K562 (cell line): Measurements from ENCODE around the gene PRSS53.

Experiments
- ATF7 ChIP-seq: fragments of 450-650 bp; IDR thresholded peaks from 2 replicates; pipeline ENCODE4 v1.7.1; 2014; ENCODE audit warnings: mild to moderate bottlenecking, moderate library complexity
- CBFB ChIP-seq: sonication (generic); formaldehyde crosslinking; IDR thresholded peaks from 2 replicates; pipeline ENCODE4 v1.4.0; 2020; ENCODE audit warnings: mild to moderate bottlenecking, missing genetic modification reagents
- DNMT1 ChIP-seq: fragments of 450-650 bp; IDR thresholded peaks from 2 replicates; pipeline ENCODE4 v1.6.1; 2016; ENCODE audit warnings: antibody characterized with exemption, mild to moderate bottlenecking
- HDGF ChIP-seq: fragments of 450-650 bp; IDR thresholded peaks from 2 replicates; pipeline ENCODE4 v1.6.1; 2016
- JUN ChIP-seq, 2 experiments: sonication (generic) in 1 of 2; formaldehyde crosslinking in 1 of 2; IDR thresholded peaks; 2 replicates each; pipeline versions ENCODE4 v1.6.1 to v1.8.0; 2012 to 2022; ENCODE audit warnings: borderline replicate concordance in 2 of 2, mild to moderate bottlenecking in 2 of 2, improper control_type of control experiment in 1 of 2, low read depth in 1 of 2, low read length in 1 of 2, missing genetic modification reagents in 1 of 2
- LEF1 ChIP-seq: fragments of 450-650 bp; IDR thresholded peaks from 2 replicates; pipeline ENCODE4 v1.6.1; 2016; ENCODE audit warnings: mild to moderate bottlenecking
- PTTG1 ChIP-seq: fragments of 450-650 bp; IDR thresholded peaks from 2 replicates; pipeline ENCODE4 v1.6.1; 2016; ENCODE audit warnings: low read depth, mild to moderate bottlenecking, missing genetic modification characterization, missing compliant biosample characterization
- RBM34 ChIP-seq: fragments of 200-400 bp; formaldehyde crosslinking; IDR thresholded peaks from 2 replicates; pipeline ENCODE4 v1.6.1; 2018; ENCODE audit warnings: low read length, borderline replicate concordance; ENCODE audit not compliant: insufficient read depth
- RFX5 ChIP-seq: IDR thresholded peaks from 2 replicates; pipeline ENCODE4 v1.6.1; 2011; ENCODE audit warnings: low read depth, mild to moderate bottlenecking, improper control_type of control experiment, low read length
- SRF ChIP-seq, 2 experiments: fragments of 250-450, 450-650 bp in 1 of 2; sonication (Bioruptor Pico) in 1 of 2; sonication (generic) in 1 of 2; formaldehyde crosslinking; IDR thresholded peaks; 2 replicates each; pipeline versions ENCODE4 v1.5.0 to v1.5.1; 2020 to 2022; ENCODE audit warnings: mild to moderate bottlenecking in 1 of 2, missing genetic modification reagents in 1 of 2
- ZNF274 ChIP-seq: IDR thresholded peaks from 2 replicates; pipeline ENCODE4 v1.6.1; 2011; ENCODE audit warnings: low read depth, mild to moderate bottlenecking, low read length, moderate library complexity, borderline replicate concordance
- TF ChIP-seq, protein P1 (sequence below), 3 experiments: IDR thresholded peaks in 2 of 3; conservative IDR thresholded peaks in 1 of 3; 2 replicates each; pipeline ENCODE4 v1.5.1; 2011 to 2012; ENCODE audit warnings: low read length in 3 of 3, mild to moderate bottlenecking in 3 of 3, control low read depth in 2 of 3, improper control_type of control experiment in 1 of 3, inconsistent platforms in 1 of 3, low read depth in 1 of 3, mixed read lengths in 1 of 3, moderate library complexity in 1 of 3; ENCODE audit not compliant: insufficient read depth in 2 of 3
- TF ChIP-seq, protein P2 (sequence below): sonication (generic); formaldehyde crosslinking; IDR thresholded peaks from 2 replicates; pipeline ENCODE4 v1.8.0; 2022; ENCODE audit warnings: missing genetic modification reagents, mild to moderate bottlenecking, borderline replicate concordance

DNA sequence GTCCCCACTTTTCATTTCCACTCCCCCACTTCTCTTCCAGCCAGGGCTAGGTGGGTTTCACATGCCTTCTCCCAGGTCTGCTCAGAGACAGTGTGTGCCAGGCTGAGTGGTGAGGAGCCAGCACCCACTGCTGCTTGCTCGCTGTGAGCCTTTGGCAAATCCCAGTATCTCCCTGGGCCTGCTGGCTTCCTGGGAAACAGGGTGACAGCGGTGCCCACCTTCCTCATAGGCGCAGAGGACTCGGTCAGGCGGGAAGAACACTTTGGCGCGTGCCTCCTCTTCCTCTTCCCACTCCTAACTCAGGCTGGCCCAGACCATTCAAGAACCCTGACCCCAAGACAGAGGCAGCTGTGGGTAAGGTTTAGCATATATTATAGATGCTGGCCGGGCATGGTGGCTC is 456 bp upstream of the PRSS53 start:
- TF ChIP-seq SRF (CRISPR knock-in tag; IDR thresholded peaks at IDR 0.05) (no peak), JUN (IDR thresholded peaks at IDR 0.05; ENCODE audit: borderline replicate concordance, low read depth, low read length) (no peak), JUN (CRISPR knock-in tag; IDR thresholded peaks at IDR 0.05; ENCODE audit: borderline replicate concordance) (no peak), RBM34 (no peak), RFX5 (no peak), ATF7 (no peak), PTTG1 (tag) (no peak), LEF1 (no peak), CBFB (CRISPR knock-in tag) (no peak), HDGF (no peak), ZNF274 (no peak), DNMT1 (no peak)
- TF ChIP-seq, protein P1, sequence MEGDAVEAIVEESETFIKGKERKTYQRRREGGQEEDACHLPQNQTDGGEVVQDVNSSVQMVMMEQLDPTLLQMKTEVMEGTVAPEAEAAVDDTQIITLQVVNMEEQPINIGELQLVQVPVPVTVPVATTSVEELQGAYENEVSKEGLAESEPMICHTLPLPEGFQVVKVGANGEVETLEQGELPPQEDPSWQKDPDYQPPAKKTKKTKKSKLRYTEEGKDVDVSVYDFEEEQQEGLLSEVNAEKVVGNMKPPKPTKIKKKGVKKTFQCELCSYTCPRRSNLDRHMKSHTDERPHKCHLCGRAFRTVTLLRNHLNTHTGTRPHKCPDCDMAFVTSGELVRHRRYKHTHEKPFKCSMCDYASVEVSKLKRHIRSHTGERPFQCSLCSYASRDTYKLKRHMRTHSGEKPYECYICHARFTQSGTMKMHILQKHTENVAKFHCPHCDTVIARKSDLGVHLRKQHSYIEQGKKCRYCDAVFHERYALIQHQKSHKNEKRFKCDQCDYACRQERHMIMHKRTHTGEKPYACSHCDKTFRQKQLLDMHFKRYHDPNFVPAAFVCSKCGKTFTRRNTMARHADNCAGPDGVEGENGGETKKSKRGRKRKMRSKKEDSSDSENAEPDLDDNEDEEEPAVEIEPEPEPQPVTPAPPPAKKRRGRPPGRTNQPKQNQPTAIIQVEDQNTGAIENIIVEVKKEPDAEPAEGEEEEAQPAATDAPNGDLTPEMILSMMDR (IDR thresholded peaks at IDR 0.05 in 2 of 3, conservative IDR thresholded peaks at IDR 0.05 in 1 of 3; ENCODE audit: insufficient read depth in 2 of 3, low read depth in 1 of 3, low read length in 3 of 3) = no peak
- TF ChIP-seq, protein P2, sequence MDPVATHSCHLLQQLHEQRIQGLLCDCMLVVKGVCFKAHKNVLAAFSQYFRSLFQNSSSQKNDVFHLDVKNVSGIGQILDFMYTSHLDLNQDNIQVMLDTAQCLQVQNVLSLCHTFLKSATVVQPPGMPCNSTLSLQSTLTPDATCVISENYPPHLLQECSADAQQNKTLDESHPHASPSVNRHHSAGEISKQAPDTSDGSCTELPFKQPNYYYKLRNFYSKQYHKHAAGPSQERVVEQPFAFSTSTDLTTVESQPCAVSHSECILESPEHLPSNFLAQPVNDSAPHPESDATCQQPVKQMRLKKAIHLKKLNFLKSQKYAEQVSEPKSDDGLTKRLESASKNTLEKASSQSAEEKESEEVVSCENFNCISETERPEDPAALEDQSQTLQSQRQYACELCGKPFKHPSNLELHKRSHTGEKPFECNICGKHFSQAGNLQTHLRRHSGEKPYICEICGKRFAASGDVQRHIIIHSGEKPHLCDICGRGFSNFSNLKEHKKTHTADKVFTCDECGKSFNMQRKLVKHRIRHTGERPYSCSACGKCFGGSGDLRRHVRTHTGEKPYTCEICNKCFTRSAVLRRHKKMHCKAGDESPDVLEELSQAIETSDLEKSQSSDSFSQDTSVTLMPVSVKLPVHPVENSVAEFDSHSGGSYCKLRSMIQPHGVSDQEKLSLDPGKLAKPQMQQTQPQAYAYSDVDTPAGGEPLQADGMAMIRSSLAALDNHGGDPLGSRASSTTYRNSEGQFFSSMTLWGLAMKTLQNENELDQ (CRISPR knock-in tag) = no peak
